HG03342 (cell line): ENCODE results near the gene ZNF318.

Experiments
- ATAC-seq: cut with Tn5 transposase; IDR thresholded peaks from one replicate; pipeline ENCODE4 v1.9.1; 2021; ENCODE audit warnings: mild to moderate bottlenecking, moderate library complexity; ENCODE audit not compliant: unreplicated experiment

ZNF318 gene

DNA sequence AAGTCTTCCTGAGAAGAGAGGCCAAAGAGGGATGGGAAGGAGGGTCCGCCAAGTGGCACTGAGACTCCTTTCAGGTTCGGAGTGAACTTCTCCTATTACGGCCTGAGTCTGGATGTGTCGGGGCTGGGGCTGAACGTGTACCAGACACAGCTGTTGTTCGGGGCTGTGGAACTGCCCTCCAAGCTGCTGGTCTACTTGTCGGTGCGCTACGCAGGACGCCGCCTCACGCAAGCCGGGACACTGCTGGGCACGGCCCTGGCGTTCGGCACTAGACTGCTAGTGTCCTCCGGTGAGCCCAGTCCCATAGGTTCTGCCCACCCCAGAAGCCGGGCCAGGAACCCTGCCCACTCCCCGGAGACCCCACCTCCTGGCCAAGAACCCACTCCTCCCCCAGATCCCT, 67.3 kb downstream of the ZNF318 start:
- no peak for ATAC-seq

DNA sequence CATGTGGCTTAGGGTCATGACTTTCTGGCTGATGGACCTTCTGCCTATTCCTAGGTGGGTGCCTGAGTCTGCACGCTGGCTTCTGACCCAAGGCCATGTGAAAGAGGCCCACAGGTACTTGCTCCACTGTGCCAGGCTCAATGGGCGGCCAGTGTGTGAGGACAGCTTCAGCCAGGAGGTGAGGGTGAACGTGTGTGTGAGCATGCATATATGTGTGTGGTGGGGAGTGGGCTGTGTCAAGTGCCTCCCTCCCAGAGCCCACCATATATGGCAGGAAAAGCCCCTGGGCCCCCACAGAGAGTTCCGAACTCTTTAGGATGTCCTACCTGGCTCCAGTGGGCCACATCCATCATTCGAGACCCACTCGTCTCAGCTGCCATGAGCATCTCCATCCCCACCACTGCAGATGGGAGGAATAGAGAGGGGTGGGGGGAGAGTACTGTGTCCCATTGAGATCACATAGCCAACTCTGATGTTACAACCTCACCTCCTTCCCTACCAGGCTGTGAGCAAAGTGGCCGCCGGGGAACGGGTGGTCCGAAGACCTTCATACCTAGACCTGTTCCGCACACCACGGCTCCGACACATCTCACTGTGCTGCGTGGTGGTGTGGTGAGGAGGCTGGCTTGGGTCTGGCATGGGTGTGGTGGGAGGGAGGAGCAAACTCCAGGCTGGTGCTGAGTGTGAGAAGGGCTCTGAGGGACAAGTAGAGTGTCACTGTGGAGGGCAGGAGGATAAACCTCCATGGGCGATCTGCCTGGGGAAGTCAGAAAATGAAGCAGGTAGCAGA, 68.2 kb downstream of the ZNF318 start:
- no peak for ATAC-seq

DNA sequence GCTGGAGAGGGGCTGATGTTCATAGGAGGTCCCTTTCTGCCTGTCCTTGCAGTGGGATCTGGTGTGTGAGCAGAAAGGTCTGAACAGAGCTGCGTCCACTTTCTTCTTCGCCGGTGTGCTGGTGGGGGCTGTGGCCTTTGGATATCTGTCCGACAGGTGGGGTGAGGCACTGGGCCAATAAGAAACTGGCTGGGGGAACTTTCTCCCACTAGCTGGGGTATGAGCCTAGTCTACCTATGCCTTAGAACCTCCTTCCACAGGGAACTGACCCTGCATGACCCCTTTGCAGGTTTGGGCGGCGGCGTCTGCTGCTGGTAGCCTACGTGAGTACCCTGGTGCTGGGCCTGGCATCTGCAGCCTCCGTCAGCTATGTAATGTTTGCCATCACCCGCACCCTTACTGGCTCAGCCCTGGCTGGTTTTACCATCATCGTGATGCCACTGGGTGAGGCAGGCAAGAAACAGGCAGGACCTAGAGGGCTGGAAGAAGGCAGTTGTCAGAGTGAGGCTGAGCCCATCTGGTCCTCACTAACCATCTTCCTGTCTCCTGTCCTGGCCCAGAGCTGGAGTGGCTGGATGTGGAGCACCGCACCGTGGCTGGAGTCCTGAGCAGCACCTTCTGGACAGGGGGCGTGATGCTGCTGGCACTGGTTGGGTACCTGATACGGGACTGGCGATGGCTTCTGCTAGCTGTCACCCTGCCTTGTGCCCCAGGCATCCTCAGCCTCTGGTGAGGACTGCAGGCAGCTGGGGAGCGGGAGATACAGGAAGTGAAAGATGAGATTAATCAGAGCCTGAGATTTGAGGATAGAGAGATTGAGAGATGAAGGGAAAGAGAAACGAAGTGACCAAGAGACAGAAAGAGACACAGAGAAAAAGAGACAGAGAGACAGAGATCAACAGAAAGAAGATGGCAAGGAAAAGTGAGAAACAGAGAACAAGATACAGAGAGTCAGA, 69.8 kb downstream of the ZNF318 start:
- no peak for ATAC-seq

DNA sequence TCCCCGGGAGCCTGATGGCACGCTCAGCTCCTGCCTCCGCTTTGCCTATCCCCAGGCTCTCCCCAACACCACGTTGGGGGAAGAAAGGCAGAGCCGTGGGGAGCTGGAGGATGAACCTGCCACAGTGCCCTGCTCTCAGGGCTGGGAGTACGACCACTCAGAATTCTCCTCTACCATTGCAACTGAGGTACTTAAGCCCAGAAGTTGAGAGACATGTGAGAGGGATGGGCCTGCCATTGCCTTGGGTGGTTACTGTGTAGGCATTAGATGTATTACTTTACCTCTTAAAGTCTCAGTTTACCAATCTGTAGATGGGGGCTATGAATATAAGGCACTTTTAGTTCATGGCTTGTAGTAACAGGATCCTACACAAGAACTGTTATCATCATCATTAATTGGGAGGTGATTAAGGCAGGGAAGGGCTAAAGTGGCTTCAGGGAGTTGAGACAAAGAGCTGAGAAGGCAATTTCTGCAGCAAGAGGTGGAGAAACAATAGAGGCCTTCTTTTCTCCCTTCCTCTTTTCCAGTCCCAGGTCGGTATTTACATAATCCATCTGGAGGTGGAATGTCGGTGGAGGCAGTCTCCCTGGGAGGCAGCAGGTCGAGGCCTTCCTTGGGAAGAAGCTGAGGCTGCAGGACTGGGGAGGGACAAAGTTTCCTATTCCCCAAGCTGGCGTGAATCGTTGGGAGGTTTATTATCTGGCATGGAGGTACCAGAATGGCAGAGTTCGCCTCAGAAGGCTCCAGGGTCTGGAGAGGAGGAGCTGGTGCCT, 70.7 kb downstream of the ZNF318 start:
- ATAC-seq: no peak

DNA sequence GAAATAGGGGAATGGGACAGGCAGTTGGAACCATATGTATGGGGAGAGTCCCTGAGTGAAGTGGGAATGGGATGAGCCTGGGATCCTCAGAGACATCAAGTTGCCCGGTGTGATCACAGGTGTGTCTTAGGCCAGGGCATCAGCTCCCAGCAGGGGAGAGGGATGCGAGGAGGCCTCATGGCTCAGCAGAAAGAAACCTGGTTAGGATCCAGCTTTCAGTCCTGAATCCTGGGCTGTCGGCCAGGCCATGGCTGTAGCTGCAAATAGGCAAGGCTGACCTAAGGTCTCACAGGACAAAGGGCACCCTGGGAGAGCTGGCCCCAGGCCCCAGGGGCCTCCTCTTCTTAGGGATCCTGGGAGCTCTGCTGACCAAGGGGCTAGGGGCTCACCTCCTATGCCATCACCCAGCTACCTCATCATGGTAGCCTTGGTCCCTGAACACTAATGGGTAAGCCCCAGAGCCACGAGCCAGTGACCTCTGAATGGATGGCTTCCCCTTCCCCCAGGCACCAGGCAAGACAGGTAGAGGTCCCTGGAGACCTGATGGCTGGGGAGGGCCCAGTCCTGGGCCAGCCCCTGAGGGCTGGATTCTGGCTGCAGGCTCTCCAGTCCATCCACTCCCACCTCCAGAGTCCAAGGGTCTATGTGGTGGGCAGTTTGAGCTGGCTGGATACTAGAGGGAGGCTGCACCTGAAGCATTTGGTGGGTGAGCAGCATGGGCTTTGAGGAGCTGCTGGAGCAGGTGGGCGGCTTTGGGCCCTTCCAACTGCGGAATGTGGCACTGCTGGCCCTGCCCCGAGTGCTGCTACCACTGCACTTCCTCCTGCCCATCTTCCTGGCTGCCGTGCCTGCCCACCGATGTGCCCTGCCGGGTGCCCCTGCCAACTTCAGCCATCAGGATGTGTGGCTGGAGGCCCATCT, 71.5 kb downstream of the ZNF318 start, which contains the start of gene SLC22A7:
Gene SLC22A7, plus strand, starts transcription at position 617 of the 921 bp plus-strand sequence. Its CDS starts 99 bp downstream, at position 716.
- ATAC-seq: no peak

DNA sequence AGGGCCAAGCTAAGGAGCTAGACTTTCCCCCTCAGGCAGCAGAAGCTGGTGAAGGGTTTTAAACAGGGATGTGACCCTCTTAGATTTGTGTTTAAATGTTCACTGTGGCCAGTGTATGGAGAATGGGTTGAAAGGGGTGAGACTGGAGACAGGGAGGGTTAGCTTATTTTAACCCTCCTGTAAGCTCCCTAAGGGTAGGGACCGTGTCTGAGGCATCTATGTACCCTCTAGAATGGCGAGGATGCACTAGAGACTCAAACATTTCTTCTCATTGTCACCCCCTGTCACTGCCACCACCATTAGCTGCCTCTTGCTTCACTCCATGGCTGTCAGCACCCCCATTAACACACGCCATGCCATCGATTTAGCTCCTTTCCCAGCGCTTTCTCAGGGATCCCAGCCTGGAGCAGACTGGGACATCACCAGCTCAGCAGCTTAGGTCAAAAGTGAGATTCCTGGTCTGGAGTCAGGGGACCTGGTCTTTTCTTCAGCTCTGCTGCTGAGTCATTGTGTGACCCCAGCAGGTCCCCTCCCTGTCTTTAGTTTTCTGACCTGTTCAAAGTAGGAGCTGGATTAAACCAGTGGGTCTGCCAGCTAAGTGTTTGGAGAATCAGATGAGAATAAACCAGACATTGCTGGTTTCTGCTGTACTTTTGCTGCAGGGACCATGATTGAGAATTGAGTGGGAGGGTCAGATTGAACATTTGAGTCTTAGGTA, 72.5 kb downstream of the ZNF318 start:
- ATAC-seq: no peak

DNA sequence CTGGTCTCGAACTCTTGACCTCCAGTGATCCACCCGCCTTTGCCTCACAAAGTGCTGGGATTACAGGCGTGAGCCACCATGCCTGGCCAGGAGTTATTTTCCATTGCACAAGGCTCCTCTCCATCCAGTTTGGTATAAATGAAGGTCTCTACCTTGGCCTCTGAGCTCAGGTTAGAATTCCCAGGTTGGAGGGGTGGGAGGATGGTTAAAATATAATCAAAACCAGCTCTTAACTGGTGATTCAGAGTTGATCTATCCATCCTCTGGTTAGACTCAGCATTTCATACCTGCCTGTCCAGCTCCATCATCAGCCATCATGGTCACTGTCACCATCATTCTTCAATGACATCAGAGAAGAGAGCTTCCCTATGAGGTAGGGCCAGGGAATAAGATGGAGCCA, 74.0 kb downstream of the ZNF318 start:
- ATAC-seq: no peak

DNA sequence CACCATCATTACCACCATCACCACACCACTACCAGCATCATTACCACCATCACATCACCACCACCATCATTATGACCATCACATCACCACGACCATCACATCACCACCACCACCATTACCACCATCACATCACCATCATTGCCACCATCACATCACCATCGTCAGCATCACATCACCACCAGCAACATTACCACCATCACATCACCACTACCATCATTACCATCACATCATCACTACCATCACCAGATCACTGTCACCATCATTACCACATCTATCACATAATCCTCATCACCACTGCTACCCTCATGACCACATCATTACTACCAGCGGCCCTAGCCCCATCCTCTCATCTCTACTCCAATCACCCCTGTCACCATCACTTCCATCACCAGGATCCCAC, 74.9 kb downstream of the ZNF318 start:
- no peak for ATAC-seq

DNA sequence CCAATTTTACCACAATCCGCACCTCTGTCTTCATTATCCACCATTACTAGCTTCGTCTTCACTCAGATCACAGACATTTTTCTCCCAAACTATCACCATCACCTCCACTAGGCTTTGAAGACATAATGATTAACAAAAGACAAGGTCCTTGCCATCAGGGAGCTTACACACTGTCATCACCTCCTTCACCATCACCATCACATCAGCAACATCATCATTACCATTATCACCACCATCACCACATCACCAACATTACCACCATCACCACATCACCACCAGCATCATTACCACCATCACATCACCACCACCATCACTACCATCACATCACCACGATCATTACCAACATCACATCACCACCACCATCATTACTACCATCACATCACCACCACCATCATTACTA, 75.7 kb downstream of the ZNF318 start:
- no peak for ATAC-seq

DNA sequence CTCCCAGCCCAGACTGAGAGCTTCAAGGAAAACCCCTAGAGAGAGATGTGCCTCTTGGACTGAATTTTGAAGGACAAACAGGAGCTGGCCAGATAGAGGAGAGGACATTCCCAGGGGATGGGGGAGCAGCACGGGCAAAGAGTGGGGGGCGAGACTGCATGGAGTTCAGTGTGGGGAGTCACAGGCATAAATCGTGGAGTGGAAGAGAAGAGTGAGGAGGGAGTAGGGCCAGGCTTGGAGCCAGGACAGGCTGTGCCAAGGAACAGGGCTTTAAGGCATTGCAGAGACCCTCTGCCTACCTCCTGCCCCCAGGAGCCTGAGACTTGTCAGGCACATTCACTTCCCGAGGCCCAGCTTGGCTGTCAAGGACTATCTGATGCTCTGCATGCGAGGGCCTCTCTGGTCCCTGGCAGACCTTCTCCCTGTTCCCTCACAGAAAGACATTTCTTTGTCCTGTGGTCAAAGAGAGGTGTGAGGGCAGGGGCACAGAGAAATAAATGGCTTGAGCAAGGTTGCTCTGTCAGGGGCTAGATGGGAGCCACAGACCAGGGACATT, 76.6 kb downstream of the ZNF318 start:
- no peak for ATAC-seq

DNA sequence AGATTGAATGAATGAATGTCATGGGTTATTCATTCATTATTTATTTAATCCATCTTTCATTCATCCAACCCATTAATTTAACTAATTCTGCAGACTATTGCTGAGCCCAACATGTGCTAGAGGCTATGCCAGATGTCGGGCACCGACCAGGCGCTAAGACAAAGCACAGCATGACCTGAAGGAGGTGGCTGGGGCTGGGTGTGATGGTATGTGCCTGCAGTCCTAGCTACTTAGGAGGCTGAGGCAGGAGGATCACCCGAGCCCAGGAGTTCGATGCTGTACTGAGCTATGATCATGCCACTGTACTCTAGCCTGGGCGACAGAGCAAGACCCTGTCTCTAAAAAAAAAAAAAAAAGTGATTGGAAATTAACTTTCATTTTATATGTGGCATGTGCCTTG, 77.1 kb downstream of the ZNF318 start:
- no peak for ATAC-seq

DNA sequence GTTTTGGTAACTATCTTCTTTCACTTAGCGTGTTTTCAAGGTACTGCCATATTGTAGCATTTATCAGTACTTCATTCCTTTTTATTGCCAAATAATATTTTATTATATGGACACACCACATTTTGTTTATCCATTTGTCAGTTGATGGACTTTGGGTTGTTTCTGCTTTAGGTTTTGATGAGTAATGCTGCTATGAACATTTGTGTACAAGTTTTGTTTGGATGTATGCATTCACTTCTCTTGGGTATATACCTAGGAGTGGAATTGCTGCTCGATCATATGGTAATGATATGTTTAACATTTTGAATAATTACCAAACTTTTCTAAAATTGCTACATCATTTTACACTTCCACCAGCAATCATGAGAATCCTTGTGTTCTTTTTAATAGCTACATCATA, 77.7 kb downstream of the ZNF318 start:
- no peak for ATAC-seq

DNA sequence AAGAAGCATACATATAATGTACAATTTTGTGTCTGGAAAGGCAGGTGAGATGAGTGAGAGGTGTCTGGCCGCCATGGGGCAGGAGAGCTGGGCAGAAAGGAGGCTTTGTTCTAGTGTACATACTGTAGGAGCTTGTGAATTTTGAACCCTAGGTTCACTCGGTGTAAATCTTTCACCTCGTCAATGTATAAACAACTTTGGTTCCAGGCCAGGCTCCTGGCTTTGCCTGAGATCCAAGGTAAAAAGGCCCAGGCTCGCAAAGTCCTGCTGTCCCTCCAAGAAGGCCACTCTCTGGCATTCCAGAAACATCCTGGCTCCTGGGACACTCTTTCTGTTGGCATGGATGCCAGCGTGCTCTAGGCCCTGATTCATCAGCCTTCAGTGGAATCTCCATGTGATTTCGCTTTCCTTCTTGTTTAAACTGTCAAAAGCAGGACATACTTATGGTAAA, 78.5 kb downstream of the ZNF318 start:
- ATAC-seq: no peak

DNA sequence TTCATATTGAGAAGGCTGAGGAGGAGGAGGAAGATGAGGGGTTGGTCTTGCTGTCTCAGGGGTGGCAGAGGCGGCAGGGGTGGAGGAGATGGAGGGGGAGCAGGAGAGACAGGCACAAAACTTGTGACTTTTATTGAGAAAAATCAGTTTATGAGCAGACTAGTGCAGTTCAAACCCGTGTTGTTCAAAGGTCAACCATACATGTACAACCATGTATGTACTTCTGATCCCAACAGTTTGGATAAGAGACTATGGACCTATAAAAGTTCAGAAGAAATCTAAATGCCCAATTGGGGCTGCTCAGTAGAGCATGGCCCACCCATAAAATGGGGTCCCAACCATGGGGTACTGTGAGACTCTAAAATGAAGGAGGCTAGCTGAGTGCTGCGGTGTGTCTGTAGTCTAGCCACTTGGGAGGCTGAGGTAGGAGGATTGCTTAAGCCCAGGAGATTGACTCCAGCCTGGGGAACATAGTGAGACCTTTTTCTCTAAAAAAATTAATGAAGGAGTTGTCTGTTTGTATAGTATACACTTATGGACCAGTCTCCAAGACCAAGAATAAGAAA, 79.0 kb downstream of the ZNF318 start:
- ATAC-seq: no peak

DNA sequence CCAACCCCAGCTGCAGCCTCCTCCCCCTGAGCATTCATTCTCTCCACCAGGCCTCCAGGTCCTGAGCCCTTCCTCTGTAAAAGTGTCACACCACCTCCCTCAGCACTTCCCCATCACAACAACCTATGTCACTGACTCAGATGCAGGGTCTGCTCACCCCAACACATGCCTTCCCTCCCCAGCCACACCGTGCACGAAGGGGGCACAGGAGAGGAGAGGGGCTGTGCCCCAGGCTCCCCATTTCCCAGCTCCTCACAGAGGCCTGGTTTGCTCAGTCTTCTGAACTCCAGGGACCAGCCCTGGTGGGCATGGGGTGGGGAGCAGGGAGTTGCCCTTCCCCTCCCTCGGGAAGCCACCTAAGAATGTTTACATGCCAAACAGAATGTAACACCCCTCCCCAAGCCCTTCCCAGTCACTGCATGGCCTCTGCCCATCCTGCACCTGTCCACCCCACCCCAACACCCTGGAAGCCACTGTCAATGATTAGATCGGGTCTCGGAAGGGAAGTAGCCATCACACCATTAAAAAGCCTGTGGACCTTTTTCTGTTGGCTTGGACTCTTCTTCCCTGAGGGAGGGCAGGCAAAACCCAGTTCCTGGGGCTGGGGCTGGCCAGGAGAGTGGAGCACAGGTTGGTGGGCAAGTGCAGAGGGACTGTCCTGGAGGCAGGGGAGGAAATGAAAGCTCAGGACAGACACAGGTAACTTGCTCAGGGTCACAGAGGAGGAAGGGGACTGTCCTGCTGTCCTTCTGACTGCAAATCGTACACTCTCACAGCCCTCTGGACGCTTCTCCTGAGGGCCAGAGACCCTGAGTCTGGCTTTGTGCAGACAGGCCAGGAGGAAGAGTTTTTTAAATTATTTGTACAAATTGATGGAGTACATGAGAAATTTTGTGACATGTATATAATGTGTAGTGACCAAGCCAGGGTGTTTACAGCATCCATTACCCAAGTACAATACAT, 81.4 kb downstream of the ZNF318 start:
- no peak for ATAC-seq

DNA sequence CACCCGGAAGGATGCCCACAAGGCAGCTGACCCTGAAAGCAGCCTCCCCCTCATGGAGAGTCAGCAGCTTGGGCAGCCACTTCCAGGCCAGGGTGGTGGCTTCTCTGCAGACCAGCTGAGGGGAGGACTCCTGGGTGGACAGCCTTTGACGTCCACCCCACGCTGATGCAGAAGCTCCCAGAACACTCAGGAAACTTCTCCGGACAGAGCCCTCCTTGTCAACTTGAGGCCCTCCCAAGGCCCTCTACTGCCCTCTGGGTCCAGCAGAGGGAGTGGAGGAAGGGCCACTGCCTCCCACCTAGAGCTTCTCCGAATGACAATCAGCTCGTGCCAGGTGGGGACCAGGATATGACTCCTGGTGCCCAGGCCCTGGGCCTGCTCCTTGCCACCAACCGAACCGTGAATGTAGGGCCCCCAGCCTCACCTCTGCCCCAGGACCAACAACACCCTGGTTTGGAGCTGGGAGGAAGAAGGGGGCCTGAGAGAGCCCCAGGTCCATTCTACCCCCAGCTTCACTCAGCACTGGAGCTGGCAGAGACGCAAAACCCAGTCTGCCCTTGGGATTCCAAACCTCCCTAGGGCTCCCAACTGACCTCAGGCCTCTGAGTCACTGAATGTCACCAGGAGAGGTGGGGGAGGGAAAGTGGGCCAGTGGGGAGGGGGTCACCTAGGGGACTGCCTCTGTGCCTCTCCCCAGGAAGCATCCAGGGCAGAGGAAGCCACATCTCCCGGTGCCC, 82.3 kb downstream of the ZNF318 start:
- no peak for ATAC-seq

DNA sequence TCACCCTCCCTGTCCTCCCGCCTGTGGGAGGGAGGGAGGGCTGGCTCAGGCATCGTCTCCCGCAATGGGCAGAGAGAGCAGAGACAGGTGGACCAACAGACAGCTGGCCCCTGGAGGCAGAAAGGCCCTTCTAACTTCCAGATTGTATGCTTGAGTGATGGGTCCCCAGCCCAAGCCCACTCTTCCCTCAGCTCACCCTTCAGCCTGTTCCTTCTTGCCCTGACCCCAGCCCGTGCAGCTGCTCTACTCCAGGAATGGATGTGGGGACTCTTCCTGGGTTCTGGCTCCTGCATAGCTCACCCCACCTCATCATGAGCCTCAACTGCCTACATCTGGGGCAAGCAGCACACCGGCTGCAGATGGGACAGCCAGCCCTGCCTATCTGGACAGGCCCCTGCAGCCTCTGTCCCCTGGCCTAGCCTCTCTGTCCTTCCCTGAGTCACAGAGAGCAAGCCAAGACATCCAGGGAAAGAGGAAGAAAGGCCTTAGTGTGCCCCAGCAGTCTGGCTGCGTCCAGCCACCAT, 82.9 kb downstream of the ZNF318 start:
- no peak for ATAC-seq
